Measurements from ENCODE around the gene MUC5B.

MUC5B gene

DNA sequence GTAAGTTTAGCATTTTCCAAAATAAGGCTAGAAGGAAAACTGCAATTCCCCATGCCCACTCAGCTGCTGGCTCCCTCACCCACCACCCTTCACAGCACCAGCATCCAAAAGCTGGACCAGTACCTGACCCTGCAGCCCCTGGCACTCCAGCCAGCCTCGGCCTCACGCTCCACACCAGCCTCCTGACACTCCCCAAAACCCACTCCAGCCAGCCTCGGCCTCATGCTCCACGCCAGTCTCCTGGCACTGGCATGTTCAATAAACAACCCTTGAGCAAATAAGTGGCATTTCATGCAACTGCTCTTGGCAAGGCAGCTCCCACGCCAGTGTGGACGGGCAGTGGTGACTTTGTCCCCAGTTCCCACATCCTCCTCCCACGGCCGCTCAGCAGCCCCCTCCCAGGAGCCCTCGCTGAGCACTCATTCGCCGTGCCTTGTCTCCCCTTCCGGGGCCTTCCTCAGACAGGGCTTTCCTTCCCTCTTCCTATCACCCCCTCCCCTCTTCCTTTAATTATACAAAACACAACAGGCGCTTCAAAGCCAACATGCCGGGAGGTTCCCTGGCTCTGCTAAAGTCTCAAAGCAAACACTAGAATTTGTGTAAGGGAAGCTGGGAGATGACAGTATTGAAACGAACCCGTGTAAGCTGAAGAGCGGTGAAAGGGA, 79.7 kb downstream of the MUC5B start:
- in situ Hi-C loops (cut with MboI; ENCODE audit: low pct_unique_long_range_greater_than_20kb, low sequenced_read_pairs) = no loop called here
- no peak for DNase-seq

DNA sequence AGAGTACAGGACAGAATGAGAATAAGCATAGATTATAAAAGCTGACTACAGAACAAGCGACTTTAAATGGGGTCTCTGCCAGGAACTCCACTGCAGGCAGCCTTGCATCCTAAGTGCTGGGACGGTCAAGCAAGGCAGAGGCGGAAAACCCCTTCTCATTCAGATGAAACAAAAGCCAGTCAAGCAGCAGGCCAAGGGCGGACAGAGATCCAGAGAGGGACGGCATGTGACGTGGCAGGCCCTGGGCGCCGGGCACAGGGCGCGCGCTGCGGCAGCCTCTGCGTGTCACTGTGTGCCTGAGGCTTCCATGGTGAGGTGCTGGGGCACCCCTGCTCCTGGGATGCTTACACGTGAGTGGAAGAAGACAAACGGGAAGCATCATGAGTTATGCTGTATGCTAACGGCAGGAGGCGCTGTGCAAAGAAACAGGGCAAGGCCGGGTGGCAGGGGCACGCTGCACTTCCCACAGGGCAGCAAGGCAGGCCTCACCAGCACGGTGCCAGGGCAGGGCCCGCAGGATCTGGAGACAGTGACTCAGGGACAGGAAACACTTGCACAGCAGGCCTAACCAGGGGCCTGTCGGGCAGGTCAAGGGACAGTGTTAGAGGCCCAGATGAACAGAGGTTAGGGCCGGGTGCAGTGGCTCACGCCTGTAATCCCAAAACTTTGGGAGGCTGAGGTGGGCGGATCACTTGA, 80.4 kb downstream of the MUC5B start:
- DNase-seq = peak; percentile 27

DNA sequence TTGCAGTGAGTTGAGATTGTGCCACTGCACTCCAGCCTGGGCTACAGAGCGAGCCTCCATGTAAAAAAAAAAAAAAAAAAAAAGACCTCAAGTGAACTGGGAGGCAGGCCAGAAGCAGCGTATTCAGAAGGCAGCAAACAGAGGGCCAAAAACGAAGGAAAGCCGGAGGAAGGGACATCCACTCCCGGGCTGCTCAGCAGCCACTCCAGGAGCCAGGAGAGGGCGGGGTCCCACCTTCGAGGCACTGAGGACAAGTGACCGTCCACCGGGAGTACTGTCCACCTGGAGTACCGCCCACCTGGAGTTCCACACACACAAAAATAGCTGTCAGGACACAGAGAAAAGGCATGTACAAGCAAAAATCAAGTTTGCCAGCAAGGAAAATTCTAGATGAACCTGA, 81.1 kb downstream of the MUC5B start:
- no peak for DNase-seq
- in situ Hi-C loops (cut with MboI; ENCODE audit: low pct_unique_long_range_greater_than_20kb, low sequenced_read_pairs) = no loop called here

More for the DNA sequence above, 80.4 kb downstream of the MUC5B start:
- in situ Hi-C loops (cut with MboI; ENCODE audit: low pct_unique_long_range_greater_than_20kb, low sequenced_read_pairs) = no loop called here

DNA sequence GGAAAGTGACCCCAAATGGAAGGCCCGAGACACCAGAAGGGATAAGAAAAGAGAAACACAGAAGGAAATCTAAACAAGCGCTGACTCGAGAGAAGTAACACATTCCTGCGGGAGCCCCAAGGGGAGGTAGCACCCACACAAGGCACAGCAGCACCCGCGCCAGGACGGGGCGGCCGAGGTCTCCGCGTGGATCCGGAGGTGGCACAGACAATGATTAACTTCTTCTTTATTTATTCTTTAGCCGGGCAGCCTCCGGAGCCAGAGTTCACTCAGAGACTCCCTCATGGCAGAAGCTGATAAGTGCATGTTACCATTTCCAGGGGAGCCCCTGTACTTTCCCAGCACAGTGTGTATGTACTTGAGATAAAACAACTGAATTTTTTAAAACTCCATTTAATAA, 81.5 kb downstream of the MUC5B start:
- DNase-seq = no peak
- in situ Hi-C loops (cut with MboI; ENCODE audit: low pct_unique_long_range_greater_than_20kb, low sequenced_read_pairs) = no loop called here

DNA sequence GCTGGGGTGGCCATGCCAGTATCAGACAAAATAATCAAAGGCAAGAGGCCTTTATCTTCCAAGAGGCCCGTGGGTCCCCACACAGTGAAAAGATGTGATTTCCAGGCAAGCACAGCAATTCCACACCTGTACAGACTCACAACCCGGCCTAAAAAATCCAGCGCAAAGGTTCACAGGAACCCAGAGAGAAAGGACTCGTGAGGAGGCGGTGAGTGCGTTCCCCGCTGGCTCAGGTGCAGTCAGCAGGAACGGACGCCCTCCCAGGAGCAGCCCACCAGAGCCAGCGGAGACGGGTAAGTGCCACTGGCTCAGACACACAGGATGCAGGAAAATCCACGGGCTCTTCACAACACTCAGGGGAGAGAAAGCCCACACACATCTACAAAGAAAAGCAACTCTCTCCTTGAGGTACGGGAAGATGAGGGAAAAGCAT, 82.2 kb downstream of the MUC5B start:
- in situ Hi-C loops (cut with MboI; ENCODE audit: low pct_unique_long_range_greater_than_20kb, low sequenced_read_pairs) = no loop called here
- DNase-seq = no peak

DNA sequence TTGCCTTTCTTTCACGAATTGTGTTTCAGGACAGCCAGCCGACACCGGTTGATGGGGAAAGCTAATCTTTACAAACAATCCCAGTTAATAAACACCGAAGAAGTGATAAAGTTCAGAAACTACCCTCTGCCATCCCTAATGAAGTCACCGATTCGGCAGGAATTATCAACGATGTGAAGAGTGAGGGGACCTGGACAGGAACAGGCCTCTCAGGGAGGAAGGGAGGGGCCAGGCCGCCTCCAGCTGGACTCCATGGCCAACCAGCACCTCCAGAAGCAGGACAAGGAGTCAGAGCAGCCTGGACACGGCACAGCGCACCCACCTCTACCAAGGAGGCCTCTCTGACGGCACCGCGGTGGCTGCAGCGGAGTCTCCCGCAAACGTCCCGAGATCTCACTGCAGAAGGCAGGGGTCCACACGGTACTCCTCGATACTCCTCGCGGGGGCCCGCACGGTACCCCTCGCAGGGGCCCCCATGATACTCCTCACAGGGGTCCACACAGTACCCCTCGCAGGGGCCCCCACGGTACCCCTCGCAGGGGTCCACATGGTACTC, 82.7 kb downstream of the MUC5B start:
- no peak for DNase-seq
- in situ Hi-C loops (cut with MboI; ENCODE audit: low pct_unique_long_range_greater_than_20kb, low sequenced_read_pairs) = no loop called here

DNA sequence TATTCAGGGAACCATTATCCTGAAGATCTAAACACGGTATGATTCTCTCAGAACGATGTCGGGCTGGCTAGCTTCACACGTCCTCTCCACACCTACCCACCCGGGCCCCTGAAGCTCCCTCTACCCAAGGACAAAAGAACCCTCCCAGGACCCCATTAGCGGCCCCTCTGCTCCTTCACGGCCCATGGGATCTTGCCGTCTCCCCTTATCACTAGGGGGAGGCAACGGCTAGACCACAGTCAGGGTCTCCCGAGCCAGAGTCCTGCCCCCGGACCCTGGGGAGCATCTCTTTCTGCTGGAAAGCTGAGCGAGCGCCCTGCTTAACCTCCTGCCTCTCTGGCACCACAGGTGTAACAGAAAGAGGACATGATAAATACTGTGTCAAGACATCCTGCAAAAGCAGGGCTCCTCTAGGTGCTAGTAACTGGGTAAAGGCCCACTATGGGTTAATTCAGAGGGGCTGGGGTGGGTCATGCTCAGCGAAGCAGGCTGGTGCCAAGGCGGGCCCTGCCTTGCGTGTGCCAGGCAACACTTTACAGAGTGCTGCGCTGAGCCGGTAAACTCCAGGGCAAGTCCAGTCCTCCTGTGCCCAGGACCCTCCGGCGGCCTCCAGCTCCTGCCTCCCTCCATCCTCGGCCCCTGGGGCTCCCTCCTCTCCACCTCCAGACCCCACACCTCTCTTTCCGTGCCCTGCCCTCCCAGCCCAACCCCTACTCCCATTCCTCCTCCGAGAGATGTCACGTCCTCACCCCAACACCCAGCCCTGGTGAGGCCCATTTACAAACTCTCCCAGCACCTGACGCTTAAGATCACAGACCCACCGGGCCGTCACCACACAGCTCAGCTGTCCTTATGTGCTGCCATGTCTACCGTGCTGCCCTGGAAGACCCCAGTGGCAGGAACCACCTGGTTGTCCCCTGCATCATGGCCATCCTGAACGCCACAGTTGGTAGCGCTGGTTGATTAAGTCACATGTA, 83.6 kb downstream of the MUC5B start:
- in situ Hi-C loops (cut with MboI; ENCODE audit: low pct_unique_long_range_greater_than_20kb, low sequenced_read_pairs) = no loop called here
- no peak for DNase-seq

DNA sequence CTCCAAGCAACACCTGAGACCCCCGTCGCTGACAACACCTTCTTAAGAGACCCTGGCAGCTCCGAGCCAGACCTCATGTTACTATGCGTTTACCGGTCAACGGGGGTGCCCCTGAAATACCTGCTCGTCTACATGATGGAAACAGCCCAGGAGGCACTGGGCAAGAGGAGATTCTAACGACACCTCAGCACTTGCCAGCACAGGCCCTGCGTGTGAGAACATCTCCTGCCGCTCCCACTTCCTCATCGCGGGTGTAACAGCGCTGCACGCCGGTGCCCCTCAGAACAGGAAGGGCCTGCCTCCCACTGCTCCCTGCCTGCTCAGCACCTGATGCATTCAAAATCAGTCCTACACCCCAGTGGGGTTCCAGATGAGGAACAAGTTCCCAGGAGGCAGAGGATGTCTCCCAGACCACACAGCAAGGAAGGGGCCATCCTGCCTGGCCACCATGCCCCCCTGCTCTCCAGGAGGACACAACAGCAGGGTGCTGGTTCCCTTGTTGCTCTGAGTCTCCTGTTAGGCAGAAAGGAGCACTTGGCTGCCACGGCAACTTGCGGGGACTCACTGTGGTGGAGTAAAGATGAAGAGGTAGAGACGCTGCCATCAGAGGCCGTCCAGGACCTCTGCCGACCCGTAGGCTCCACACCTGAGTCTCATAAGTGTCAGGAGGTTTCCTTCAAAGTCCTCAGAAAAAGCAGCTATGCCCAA, 84.5 kb downstream of the MUC5B start:
- peak; percentile 73 for DNase-seq
- in situ Hi-C loops (cut with MboI; ENCODE audit: low pct_unique_long_range_greater_than_20kb, low sequenced_read_pairs) = no loop called here

DNA sequence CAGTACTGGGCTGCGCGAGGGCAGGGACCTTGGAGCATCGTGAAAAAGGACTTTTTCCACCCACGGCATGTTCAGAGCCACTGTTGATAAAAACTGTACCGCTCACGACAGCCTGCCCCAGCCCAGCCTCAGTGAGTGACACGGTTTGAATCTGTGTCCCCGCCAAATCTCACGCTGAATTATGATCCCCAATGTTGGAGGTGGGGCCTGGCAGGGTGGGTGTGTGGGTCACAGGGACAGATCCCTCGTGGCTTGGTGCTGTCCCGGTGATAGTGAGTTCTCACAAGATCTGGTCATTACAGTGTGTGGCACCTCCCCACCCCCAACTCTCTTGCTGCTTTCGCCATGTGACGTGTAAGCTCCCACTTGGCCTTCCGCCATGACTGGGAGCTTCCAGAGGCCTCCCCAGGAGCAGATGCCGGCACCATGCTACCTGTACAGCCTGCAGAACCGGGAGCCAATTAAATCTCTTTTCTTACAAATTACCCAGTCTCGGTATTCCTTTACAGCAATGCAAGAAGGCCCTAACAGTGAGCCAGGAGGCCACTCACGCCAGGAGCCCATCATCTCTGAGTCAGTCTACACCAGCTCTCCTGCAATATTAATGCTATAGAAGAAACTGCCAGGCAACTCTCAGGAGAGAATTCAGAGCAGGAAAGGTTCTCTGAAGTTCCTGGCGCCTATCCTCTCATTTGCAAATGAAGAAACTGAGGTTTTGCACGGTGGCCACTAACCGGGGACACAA, 85.3 kb downstream of the MUC5B start:
- in situ Hi-C loops (cut with MboI; ENCODE audit: low pct_unique_long_range_greater_than_20kb, low sequenced_read_pairs) = no loop called here
- no peak for DNase-seq

DNA sequence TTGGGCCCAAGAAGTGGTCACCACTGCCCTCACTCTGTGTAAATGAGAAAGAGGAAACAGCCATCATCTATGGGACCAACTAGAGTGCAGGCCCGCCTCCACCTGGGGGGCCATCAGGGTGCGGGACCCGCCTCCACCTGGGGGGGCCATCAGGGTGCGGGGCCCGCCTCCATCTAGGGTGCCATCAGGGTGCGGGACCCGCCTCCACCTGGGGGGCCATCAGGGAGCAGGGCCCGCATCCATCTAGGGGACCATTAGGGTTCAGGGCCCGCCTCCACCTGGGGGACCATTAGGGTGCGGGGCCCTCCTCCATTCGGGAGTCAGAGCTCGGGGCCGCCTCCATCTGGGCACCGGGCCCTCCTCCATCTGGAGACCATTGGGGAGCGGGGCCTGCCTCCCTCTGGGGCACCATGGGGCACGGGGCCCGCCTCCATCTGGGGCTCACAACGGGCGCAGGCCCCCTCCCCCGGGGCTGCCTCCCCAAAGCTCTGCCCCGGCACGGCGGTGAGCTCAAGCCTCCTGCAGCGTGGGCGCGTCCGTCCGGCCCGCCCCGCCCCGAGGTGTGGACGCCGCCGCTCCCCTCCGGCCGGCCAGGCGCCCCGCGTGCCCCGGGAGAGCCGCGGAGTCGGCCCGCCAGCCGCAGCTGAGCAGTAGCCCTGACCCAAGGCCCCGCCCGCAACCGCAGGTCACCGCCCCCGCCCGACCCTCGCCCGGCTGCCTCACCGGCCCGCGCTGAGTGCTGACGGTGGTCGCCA, 86.1 kb downstream of the MUC5B start:
- in situ Hi-C loops (cut with MboI; ENCODE audit: low pct_unique_long_range_greater_than_20kb, low sequenced_read_pairs) = no loop called here
- no peak for DNase-seq

DNA sequence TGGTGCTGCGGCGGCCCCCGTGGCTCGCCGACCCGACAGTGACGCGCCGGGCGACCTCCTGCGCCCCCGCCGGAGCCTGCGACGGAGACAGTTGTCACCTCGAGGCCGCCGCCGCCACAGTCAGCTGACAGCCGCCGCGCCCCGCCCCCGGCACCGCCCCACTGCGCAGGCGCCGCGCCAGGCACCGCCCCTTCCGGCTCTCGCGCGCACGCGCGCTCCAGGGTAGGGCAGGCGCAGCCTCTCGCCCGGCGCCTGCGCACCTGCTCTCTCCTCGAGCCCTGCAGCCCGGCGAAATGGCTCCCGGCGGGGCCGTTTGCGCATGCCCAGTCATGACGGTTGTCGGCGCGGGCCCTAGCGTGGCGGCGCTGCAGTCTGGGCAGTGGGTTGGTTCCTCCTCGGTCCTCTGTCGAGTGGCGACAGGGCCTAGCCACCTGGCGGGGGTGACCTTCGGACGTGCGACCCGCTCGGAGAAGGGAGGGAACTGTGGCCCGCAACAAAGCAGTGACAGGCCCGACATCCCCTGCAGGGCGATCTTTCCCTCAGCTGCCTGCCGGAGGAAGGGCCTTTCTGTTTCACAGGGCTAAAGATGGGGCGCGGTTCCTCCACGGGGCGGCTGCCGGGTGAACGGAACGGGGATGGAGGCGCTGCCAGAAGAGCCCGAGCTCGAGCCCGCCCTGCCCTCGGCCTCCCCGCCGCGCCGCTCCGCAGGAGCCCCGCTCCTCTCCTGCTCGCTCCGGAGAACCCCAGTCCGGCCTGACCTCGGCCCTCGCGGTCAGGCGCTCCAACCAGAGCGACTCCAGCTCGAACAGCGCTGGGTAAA, 86.8 kb downstream of the MUC5B start, which contains the start of gene TOLLIP:
TSS of gene TOLLIP (minus strand) at position 135 of the 820 bp plus-strand sequence. CDS start at position 1, 134 bp downstream.
- DNase-seq = peak; percentile 86
- in situ Hi-C loops (cut with MboI; ENCODE audit: low pct_unique_long_range_greater_than_20kb, low sequenced_read_pairs) = no loop called here

DNA sequence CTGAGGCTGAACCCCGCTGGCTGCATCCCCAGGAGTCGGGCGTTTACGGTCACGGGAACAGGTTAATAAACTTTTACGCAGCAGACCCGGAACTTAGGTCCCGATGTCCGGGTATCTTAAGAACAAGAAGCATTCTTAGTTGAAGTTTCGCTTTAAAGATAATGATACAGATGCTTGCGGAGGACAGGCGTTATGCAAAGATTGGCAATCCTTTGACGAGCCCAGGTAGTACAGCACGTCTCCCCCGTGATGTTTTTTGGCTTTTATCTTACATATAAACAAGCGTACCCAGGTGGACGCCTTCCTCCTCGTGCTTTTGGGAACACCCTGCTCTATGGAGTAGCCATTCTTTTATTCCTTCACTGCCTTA, 87.4 kb downstream of the MUC5B start:
- DNase-seq = no peak
- in situ Hi-C loops (cut with MboI; ENCODE audit: low pct_unique_long_range_greater_than_20kb, low sequenced_read_pairs) = no loop called here

DNA sequence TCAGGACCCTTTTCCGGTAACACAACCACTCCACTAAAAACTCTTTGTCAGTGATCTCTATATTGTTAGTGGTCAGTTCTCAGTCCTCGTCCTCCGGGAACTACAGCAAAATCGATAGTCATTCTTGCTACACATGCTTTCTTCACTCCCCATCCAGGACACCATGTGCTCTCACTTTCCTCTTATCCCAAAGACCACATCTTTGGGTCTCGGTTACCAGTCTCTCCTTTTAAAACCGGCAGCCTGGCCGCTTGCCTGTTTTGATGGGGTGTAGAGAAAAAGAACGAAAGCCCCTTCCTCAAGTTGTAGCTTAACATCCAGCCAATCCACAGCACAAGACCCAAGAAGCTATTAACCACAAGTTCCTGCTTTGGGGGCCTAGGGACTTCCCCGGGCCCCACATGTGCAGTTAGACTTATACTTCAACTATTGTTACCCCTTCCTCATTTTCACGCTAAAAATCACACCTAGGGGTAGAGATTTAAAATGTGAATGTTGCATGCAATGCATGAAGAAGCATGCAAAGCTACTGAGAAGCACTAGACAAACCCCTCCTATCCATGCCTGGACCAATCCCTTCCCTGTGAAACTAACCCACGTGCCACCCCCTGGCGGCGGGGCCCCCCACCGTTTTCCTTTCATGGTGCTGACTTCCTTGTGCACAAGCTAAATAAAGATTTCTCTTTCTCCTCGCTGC, 88.1 kb downstream of the MUC5B start:
- peak; percentile 73 for DNase-seq
- in situ Hi-C loops (cut with MboI; ENCODE audit: low pct_unique_long_range_greater_than_20kb, low sequenced_read_pairs) = no loop called here

Measured in KBM-7 (cell line).